HG03025 (cell line): ENCODE measurements around the gene NAT9.

Experiments
- ATAC-seq: cut with Tn5 transposase; IDR thresholded peaks from one replicate; pipeline ENCODE4 v1.9.1; 2021; ENCODE audit warnings: mild to moderate bottlenecking, moderate library complexity; ENCODE audit not compliant: unreplicated experiment, low FRiP score

The NAT9 gene

GRCh38 chr17:74782571-74782970 lies 6.4 kb upstream of the NAT9 start:
- ATAC-seq, result no peak

GRCh38 chr17:74780443-74781238 lies 4.5 kb upstream of the NAT9 start:
- ATAC-seq, result no peak

DNA sequence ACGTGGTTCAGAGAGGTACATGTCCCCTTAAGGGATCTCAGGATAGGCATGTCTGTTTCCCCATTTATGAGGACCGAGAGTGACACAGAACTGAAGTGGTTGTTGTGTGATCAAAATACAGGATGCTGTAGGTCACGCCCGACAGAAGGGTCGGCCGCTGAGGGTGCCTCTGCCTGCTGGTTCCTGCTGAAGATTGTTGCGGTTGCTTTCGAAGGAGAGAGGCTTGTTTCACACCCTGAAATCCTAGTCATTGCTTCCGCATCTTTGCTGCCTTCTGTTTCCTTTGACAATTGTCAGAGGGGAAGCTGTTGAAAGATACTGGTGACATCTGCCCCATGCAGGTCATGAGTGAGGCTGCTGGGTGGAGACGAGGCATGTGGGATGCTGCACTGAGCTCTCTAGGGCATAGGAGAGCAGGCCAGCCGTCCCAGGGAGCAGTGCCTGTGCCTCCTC lies 3.8 kb upstream of the NAT9 start:
- peak; percentile 36 for ATAC-seq

- no peak for ATAC-seq
These were observed 3.4 kb upstream of the NAT9 start for GRCh38 chr17:74779501-74779900.

DNA sequence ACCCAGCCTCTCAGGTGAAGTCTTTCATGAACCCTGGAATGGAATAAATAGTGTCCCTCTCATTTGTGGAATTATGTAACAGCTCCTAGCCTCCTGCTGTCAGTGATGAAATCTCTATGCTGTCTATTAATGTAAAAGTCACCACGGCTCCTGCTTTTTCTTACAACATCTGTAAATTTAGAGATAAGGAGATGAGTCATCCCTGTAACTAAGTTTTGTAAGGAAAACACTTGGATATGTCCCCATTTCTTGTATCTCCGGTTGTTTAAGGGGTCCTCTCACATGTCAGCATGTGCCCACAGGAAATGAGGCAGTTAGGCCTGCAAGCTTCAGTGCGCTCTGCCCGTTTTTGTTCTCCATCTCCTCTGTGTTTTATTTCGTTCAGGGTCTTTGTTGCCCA lies 2.8 kb upstream of the NAT9 start:
- no peak for ATAC-seq

- ATAC-seq, result no peak
These were observed 1.9 kb upstream of the NAT9 start for GRCh38 chr17:74777901-74778515.

DNA sequence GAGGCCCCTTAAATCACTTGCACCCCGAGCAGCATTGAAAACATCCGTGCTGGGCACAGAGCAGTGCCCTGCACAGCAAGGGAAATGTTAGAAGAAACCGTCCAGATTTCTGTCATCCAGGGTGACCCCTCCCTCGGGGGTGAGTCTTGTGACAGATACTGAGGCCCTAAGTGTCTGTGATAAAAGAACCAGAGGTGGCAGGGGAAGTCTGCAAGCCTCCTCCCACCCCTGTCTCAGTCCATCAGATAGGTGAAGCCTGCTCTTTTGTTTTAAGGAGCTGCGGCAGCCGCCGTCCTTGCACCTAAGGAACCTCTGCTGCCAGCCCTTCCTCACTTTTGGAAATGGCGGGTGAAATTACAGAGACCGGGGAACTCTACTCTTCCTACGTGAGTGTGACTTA lies 845 bp upstream of the NAT9 start:
- no peak for ATAC-seq

DNA sequence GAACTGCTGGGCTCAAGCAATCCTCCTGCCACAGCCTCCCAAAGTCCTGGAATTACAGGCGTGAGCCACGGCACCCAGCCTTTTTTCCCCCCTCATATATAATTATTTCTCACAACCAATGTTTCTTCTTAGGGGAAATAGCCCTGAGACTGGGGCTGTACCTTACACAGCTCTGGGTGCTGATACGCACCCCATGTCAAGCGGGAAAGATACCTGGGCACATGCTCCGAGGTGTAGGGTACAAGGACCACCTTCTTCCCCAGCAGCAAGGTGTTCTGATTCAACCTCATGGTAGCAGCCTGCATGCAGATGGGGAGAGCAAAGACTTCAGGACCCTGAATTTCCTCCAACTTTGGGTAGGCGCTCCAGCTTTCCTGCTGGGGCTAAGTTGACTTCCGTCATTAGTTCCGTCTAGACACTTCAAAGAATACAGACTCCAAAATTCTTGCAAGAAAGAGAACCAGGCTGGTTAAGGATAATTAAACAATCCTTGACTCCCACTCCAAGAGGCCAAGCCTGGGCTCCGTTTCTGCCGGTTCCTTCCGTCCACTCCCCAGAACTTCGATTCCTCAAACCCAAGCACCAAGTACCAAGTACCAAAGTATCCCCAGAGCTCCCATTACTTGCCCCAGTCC lies 619 bp downstream of the NAT9 start:
- ATAC-seq, result no peak

DNA sequence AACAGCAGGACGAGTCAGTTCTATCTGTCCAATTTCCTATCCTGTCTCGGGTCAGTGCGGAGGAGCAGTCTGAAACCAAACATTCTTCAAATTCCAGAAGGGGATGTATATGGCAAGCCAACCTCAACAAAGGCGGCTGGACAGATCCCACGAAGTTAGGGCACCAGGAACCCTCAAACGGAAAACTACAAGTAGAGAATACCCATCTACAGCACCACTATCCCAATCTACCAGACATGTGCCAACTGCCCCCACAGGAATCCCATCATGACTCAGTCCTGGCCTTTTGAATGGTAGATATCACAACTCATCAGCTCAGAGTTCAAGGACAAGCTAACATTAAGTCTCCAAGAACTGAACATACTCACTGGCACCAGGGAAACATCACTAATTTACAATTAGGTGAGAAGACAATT lies 2.3 kb downstream of the NAT9 start:
- ATAC-seq, result no peak

GRCh38 chr17:74773414-74773813 lies 2.7 kb downstream of the NAT9 start:
- ATAC-seq, result no peak

DNA sequence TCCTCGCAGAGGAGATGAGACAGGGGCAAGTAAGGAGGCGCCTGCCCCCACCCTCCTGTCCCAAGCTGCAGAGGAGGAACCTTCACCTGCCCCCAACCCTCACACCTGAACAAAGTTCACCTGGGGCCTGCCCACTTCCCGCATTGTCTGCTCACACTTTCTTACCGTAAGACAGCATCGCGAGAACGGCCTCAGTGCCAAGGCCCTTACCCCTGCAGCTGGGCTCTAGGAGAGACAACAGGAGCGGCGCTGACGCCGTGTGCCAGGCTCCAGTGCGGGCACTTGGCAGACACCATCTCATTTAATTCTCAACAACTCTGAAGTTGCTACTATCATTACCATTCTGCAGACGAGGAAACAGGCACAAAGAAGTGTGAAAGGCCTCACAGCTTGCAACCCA lies 4.1 kb downstream of the NAT9 start:
- no peak for ATAC-seq

- no peak for ATAC-seq
These were observed 4.7 kb downstream of the NAT9 start for GRCh38 chr17:74771319-74771914.

- no peak for ATAC-seq
These were observed 5.4 kb downstream of the NAT9 start for GRCh38 chr17:74770498-74771318.

- no peak for ATAC-seq
These were observed 6.2 kb downstream of the NAT9 start for GRCh38 chr17:74769856-74770497.

GRCh38 chr17:74769266-74769855 lies 6.8 kb downstream of the NAT9 start:
- no peak for ATAC-seq

- no peak for ATAC-seq
These were observed 7.4 kb downstream of the NAT9 start for GRCh38 chr17:74768763-74769114.

GRCh38 chr17:74768069-74768762 lies 7.9 kb downstream of the NAT9 start:
- no peak for ATAC-seq

GRCh38 chr17:74767111-74767516 lies 9.0 kb downstream of the NAT9 start:
- ATAC-seq, result no peak

DNA sequence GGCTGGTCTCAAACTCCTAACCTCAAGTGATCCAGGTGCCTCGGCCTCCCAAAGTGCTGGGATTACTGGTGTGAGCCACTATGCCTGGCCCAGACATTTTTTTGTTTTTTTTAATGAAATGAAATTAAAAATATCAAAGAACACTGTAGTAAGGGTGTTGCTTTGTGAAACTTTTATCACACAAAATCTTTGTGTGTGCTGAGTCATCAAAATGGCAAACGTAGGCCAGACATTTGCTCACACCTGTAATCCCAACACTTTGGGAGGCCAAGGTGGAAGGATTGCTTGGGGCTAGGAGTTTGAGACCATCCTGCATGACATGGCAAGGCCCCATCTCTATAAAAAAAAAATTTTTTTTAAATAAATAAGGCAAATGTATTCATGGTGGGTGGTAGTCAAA lies 9.7 kb downstream of the NAT9 start:
- no peak for ATAC-seq
